LNCAP (cell line): ENCODE results near the gene CA11.

Experiments used
- CTCF ChIP-seq: fragments of 450-650 bp; IDR thresholded peaks from 2 replicates; pipeline ENCODE4 v1.5.1; 2017; ENCODE audit warnings: mild to moderate bottlenecking

Gene CA11

DNA sequence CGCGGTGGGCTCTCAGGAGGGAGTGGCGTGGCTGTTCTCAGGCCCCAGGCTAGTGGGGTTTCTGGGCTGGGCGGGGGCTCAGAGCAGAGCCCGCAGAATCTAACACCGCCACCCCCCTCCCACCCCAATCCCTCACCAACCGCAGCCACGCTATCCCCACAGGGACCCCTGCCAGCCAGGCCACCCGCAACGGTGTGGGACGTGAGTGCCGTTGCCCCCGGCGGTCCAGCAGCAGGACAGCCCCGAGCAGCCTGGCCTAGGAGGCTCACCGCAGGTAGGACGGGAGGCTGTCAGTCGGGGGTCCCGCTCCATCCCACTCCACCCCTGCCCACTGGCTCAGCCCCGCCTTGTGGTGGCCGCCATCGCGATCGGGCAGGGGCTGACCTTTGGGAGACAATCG lies 27.0 kb upstream of the CA11 start, which contains the start of gene NTN5:
TSS of gene NTN5 (minus strand) at position 24 of the 400 bp plus-strand sequence. CDS start 2,031 bp downstream, outside the sequence.
- no peak for TF ChIP-seq CTCF

- TF ChIP-seq CTCF: no peak
These were observed 25.5 kb upstream of the CA11 start for GRCh38 chr19:48671446-48671995.

DNA sequence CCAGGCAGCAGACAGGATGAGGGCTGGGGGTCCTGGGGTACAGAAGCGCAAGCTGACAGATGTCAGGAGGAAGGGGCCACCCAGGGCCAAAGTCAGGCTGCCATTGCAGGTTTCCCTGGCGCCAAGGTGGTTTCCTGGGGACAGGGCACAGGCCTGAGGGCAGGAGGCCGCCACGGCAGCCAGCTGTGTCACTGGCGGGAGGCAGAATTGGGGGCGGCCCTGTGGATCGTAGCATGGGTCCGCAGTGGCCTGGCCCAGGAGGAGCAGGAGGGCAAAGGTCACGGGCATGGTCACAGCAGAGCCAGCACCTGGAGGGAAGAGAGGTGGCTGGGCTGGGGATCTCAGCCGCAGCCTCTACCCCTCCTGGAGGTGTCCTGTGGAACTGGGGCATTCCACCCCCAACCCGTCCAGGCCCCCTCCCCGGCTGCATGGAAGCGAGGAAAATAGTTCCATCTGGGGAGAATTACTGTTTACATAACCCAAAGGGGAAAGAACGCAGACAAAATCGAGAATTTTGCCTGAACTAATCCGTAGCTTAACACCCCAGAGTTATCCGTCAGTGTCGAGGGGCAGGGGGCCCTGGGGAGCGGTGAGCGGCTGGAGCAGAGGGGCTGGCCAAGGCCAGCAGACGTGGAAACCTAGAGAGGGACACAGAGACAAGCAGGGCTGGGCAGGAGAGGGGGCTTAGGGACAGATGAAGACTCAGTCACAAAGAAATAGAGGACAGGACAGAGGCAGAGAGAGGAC lies 24.9 kb upstream of the CA11 start:
- TF ChIP-seq CTCF: no peak

DNA sequence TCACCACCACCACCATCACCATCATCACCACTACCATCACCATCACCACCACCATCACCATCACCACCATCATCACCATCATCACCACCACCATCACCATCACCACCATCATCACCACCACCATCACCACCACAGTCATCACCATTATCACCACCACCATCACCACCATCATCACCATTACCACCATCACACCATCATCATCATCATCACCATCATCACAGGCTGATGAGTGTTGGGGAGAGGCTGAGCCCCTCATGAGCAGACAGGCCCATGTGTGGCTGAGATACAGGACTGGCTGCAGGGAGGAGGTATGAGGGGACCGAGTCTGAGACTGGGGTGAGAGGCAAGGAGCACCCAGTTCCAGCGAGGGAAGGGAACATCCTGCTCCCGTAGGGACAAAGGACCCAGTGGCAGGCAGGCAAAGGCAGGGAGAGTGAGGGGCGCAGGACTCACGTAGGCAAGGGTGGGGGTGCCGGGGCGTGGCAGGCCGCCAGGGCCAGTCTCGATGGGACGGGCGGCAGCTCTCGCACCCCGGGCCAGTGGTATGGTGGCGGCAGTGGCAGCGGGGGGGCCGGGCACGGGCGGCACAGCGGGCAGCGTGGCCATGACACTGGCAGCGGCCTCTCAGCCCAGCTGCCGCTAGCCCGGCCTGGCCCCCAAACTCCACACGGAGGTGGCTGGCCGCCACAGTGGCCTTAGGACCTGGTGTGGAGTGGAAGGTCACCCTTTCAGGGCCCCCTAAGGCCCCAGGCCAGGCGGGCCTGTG lies 24.1 kb upstream of the CA11 start:
- TF ChIP-seq CTCF: no peak

- no peak for TF ChIP-seq CTCF
These were observed 22.8 kb upstream of the CA11 start for GRCh38 chr19:48668761-48669160.

DNA sequence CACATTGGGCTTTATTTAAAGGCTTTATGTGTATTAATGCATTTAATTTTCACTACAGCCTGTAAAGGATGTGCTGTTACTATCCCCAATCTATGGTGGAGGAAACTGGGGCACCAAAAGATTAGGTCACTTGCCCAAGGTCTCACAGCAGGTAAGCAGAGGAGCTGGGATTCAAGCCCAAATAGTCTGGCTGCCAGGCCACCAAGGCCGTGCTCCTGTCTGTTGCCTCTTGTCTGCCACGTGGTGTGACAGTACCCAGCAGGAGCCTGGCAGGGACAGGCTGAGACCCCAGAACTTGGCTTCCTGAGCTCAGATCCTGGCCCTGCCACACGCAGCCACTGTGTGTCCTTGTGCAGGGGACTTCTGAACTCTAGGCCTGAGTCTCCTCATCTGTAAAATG lies 22.3 kb upstream of the CA11 start:
- no peak for TF ChIP-seq CTCF

- TF ChIP-seq CTCF: no peak
These were observed 19.8 kb upstream of the CA11 start for GRCh38 chr19:48665786-48666185.
